ENCODE results near the gene RHOG. TPM values are rescaled to one million over a fixed set of nuclear protein-coding genes. Genes with fewer than 3 reads are reported as not detected.
A peak's percentile ranks its signal among the peaks of the same experiment; 100 is the strongest.

The RHOG gene
- total RNA-seq, 6 experiments from 2014 or later: 13.9 to 31.5 (median 22.0) TPM

DNA sequence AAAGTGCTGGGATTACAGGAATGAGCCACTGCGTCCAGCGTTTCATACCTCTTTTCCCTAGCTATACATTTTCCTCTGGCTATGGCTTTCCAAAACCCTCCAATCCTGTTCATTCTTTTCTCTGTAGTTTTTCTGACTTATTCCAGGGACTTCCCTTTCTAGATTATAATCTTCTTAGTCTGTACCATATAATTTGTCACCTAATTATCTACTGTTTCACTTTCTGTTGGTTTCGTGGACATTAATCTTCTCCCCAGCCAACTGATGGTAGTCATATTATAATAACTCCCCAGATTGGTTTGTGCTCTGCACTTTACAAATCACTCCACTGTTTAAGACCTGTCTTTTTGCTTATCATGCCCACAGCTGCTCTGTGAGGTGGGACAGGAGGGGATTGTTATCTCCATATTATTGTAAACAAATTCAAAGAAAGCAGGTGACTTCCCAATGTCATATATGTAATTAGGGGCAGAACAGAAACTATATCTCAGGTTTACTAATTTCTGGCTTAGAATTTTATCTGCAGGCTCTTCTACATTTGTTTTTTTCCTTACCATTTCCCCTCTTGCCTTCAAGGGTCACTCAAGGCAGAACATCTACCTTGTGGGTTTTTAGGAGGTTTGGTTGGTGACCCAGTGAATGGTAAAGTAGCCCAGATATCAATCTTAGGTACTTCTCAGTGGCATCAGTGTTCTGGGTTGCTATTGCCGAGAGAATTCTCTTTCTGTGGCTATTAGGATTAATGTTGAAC is 38.6 kb upstream of the RHOG start:
- ATAC-seq (peak in 1 of 4 donors; percentile 13), DNase-seq (no peak)
- Histone ChIP-seq H3K9me3 (no peaks in the 10 kb centered on the region), H3K27me3 (no peaks in the 10 kb centered on the region), H3K27ac (peak overlapping the region; percentile 69 to 85 (median 75)), H3K4me1 (peaks cover 0 to 58% (median 26%) of the 10 kb centered on the region in 4 donors), H3K36me3 (no peaks in the 10 kb centered on the region), H3K4me3 (no peak overlapping the region)
- intact Hi-C loops (cut with DNase I): no loop called here
- no peak for TF ChIP-seq POLR2A (IDR thresholded peaks at IDR 0.05)
- TF ChIP-seq, protein P1, sequence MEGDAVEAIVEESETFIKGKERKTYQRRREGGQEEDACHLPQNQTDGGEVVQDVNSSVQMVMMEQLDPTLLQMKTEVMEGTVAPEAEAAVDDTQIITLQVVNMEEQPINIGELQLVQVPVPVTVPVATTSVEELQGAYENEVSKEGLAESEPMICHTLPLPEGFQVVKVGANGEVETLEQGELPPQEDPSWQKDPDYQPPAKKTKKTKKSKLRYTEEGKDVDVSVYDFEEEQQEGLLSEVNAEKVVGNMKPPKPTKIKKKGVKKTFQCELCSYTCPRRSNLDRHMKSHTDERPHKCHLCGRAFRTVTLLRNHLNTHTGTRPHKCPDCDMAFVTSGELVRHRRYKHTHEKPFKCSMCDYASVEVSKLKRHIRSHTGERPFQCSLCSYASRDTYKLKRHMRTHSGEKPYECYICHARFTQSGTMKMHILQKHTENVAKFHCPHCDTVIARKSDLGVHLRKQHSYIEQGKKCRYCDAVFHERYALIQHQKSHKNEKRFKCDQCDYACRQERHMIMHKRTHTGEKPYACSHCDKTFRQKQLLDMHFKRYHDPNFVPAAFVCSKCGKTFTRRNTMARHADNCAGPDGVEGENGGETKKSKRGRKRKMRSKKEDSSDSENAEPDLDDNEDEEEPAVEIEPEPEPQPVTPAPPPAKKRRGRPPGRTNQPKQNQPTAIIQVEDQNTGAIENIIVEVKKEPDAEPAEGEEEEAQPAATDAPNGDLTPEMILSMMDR (IDR thresholded peaks at IDR 0.05): no peak
- WGBS (ENCODE audit: insufficient coverage, low coverage, low lambda C conversion rate, missing lambda C conversion rate): 34% methylated on average over 3 of the region's 4 CpGs

DNA sequence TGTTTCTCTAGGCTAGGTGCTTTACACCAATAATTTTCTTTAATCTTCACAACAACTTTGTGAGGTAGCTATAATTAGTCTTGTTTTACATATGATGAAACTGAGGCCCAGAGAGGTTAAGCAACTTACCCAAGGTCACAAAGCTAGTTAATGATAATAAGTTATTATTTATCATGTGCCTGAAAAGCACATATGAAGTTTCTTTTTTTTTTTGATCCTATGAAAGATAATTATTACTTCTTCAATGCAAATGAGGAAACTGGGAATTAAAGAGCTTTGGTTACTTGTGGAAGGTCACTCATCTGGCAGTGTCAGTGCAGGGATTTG is 37.5 kb upstream of the RHOG start:
- no peak for TF ChIP-seq POLR2A (IDR thresholded peaks at IDR 0.05)
- TF ChIP-seq, protein P1 (IDR thresholded peaks at IDR 0.05): no peak
- no peak overlapping the region for H3K4me3 ChIP-seq
- intact Hi-C loops (cut with DNase I): no loop called here
- H3K4me1 ChIP-seq: peaks cover 0 to 58% (median 29%) of the 10 kb centered on the region in 4 donors
- H3K9me3 ChIP-seq: no peaks in the 10 kb centered on the region
- no peaks in the 10 kb centered on the region for H3K27me3 ChIP-seq
- DNase-seq: no peak
- H3K36me3 ChIP-seq: no peaks in the 10 kb centered on the region
- peak overlapping the region in 1 of 3 donors; percentile 72 for H3K27ac ChIP-seq
- ATAC-seq: no peak

DNA sequence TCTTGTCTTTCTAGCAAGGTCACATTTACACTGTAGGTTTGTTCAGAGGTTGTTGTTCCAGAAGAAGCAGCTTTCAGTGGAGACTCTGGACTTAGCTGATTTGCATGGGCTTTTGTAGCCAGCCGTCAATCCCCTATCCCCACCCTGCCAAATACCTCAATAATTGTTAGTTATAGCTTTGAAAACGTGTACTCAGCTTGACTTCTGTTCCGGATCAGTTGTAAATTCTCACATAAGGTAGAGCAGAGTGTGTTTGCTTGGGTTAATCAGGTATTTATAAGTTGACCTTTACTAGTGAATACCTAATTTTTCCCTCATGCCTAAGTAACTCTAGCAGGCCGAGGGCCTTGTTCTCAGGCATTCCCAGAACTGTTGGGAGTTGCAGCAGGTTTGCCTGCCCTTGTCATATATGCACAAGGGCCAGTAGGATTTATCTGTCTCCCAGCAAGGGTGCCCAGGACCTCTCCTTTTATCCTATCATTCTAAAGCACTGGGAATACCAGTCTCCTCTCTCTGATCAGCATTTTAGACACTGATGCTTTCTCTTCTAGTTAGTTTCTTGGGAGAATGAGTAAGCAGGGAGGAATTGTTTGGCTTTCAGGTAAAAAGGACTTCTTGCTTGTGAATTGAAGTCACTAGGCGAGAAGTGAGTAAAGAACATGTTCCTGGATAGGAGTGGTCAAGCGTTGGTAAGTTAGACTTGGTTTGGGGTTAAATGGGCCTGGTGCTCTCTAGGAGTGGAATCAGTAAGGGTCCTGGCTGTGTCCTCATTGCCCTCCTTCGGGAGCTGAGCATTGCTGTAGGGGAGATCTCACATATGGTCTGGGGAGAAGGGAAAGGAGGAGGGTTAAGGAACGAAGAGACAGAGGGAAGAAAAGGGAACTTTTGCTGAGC is 36.9 kb upstream of the RHOG start:
- H3K36me3 ChIP-seq: no peaks in the 10 kb centered on the region
- 50% methylated on average over 8 of the region's 8 CpGs for WGBS (ENCODE audit: insufficient coverage, low coverage, low lambda C conversion rate, missing lambda C conversion rate)
- DNase-seq (no peak), ATAC-seq (peak; percentile 11 to 51 (median 42))
- peaks cover 0 to 58% (median 29%) of the 10 kb centered on the region in 4 donors for H3K4me1 ChIP-seq
- intact Hi-C loops (cut with DNase I): no loop called here
- no peaks in the 10 kb centered on the region for H3K9me3 ChIP-seq
- no peak overlapping the region for H3K4me3 ChIP-seq
- no peaks in the 10 kb centered on the region for H3K27me3 ChIP-seq
- TF ChIP-seq, protein P1 (IDR thresholded peaks at IDR 0.05): no peak
- no peak for TF ChIP-seq POLR2A (IDR thresholded peaks at IDR 0.05)
- peak overlapping the region; percentile 1 to 72 (median 23) for H3K27ac ChIP-seq

DNA sequence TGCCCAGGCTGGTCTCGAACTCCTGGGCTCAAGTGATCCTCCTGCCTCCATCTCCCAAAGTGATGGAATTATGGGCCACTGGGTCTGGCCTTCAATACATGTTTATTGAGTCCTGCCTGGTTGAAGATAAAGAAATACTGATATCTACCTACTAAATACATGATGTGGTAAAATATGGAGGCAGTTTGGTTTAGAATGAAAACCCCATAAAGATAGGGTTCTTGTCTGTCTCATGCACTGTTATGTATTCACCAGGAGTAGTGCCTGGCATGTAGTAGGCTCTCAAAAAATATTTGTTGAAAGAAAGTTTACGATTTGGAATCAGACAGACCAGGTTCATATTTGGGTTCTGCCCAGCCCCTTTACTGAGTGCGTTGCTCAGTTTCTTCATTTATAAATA is 35.9 kb upstream of the RHOG start:
- Histone ChIP-seq H3K4me1 (peaks cover 0 to 64% (median 28%) of the 10 kb centered on the region in 4 donors), H3K27me3 (no peaks in the 10 kb centered on the region), H3K4me3 (no peak overlapping the region), H3K9me3 (no peaks in the 10 kb centered on the region), H3K36me3 (no peaks in the 10 kb centered on the region), H3K27ac (peak overlapping the region in 2 of 3 donors; percentile 23 to 72)
- intact Hi-C loops (cut with DNase I): no loop called here
- TF ChIP-seq POLR2A (IDR thresholded peaks at IDR 0.05): no peak
- TF ChIP-seq, protein P1 (IDR thresholded peaks at IDR 0.05): no peak
- DNase-seq (no peak), ATAC-seq (no peak)
- WGBS (ENCODE audit: insufficient coverage, low coverage, low lambda C conversion rate, missing lambda C conversion rate): 65% methylated on average over 3 of the region's 3 CpGs
